ENCODE measurements around the gene DCC. TPM values are rescaled to one million over a fixed set of nuclear protein-coding genes. Genes with fewer than 3 reads are reported as not detected.

DCC gene
- total RNA-seq, 1 donor from 2014 or later = not detected

DNA sequence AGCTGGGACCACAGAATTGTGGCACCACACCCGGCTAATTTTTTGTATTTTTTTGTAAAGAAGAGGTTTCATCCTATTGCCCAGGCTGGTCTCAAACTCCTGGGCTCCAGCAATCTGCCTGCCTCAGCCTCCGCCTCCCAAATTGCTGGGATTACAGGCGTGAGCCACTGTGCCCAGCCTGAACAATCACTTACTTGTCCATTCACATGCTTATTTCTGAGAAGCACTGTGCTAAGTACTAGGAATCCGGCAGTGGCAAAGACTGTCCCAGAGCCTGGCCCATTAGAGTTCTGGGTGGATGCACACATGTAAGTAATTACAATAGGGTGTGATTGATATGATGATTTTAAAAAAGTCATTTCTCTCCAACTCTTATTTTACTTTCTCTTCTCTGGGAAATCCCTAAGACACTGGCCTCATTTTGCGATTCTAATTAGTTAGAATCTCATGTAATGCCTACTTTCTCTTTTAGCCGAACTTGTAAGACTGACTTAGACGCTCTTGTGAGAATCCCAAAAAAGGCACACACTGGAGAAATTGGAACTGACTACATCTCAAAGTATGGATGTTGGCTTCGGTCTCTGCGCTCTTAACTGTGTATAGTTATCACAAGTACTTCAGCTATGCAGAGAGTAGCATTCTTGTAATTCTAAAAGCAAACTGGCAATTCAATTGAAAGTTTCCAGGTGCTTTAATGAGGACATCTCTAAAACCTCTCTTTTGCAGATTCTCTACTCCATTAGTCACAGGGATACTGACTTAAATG is 567.7 kb downstream of the DCC start:
- no peaks in the 10 kb centered on the region for H3K4me1 Mint-ChIP-seq (ENCODE audit: low read depth)
- H3K27ac Mint-ChIP-seq (ENCODE audit: unreplicated experiment) = no peak overlapping the region
- no peak for DNase-seq (ENCODE audit: low spot score)
- TF ChIP-seq, protein P1, sequence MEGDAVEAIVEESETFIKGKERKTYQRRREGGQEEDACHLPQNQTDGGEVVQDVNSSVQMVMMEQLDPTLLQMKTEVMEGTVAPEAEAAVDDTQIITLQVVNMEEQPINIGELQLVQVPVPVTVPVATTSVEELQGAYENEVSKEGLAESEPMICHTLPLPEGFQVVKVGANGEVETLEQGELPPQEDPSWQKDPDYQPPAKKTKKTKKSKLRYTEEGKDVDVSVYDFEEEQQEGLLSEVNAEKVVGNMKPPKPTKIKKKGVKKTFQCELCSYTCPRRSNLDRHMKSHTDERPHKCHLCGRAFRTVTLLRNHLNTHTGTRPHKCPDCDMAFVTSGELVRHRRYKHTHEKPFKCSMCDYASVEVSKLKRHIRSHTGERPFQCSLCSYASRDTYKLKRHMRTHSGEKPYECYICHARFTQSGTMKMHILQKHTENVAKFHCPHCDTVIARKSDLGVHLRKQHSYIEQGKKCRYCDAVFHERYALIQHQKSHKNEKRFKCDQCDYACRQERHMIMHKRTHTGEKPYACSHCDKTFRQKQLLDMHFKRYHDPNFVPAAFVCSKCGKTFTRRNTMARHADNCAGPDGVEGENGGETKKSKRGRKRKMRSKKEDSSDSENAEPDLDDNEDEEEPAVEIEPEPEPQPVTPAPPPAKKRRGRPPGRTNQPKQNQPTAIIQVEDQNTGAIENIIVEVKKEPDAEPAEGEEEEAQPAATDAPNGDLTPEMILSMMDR (IDR thresholded peaks at IDR 0.05) = no peak
- H3K4me3 Mint-ChIP-seq (ENCODE audit: unreplicated experiment) = no peak overlapping the region
- H3K9me3 Mint-ChIP-seq (ENCODE audit: low read depth) = no peaks in the 10 kb centered on the region
- no peaks in the 10 kb centered on the region for H3K36me3 Mint-ChIP-seq (ENCODE audit: low read depth)
- H3K27me3 Mint-ChIP-seq (ENCODE audit: low read depth) = peaks cover 2% of the 10 kb centered on the region

DNA sequence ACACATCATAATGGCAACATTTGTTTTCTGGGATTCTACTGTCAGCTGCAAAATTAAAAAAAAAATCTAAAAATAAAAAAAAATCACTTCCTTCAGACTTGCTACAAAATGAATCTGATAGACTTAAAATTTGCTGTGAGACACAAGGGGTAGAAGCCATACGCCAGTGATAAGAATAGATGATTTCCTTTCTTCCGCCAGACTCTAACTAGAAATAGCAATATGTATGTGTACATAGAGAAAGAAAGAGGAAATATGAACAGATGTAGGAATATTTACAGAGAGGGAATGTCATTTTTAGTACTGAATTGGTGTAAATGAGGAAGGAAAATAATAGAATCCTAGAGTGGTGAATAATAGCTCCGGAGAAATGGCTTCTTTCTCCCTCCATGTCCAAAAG is 574.2 kb downstream of the DCC start:
- DNase-seq (ENCODE audit: low spot score) = no peak
- TF ChIP-seq, protein P1 (IDR thresholded peaks at IDR 0.05) = no peak
- Mint-ChIP-seq H3K27ac (ENCODE audit: unreplicated experiment) (no peak overlapping the region), H3K27me3 (ENCODE audit: low read depth) (peaks cover 7% of the 10 kb centered on the region), H3K9me3 (ENCODE audit: low read depth) (no peaks in the 10 kb centered on the region), H3K36me3 (ENCODE audit: low read depth) (no peaks in the 10 kb centered on the region), H3K4me1 (ENCODE audit: low read depth) (no peaks in the 10 kb centered on the region), H3K4me3 (ENCODE audit: unreplicated experiment) (no peak overlapping the region)

DNA sequence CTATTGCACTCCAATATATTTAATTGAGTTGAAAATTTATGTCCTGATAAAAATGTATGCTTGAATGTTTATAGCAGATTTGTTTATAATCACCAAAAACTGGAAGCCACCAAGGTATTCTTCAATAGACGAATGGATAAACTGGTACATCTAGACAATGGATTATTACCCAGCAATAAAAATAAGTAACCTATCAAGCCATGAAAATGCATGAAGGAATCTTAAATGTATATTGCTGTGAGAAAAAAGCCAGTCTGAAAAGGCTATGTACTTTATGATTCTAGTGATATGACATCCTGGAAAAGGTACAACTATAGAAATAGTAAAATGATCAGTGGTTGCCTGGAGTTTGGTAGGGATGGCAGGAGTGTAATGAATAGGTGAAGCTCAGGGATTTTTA is 580.7 kb downstream of the DCC start:
- H3K9me3 Mint-ChIP-seq (ENCODE audit: low read depth) = no peaks in the 10 kb centered on the region
- no peaks in the 10 kb centered on the region for H3K4me1 Mint-ChIP-seq (ENCODE audit: low read depth)
- DNase-seq (ENCODE audit: low spot score) = no peak

DNA sequence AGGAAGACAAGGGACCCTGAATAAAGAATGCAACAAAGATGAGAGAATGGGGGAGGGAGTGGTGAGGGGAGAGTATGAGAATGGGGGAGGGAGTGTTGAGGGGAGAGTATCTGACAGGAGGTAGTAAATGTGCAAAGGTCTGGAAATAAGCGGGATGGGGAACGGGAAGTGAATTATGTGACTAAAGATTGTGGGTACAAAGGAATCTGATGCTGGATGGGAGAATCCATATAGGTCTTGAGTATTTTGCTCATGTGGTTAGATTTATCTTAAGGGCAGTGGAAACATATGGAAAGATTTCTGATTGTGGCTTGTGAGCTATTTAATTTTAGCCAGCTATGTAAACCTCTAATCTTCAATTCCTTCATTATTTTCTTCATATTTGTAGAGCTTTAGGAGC is 593.4 kb downstream of the DCC start:
- Mint-ChIP-seq H3K36me3 (ENCODE audit: low read depth) (no peaks in the 10 kb centered on the region), H3K4me3 (ENCODE audit: unreplicated experiment) (no peak overlapping the region), H3K27ac (ENCODE audit: unreplicated experiment) (no peak overlapping the region), H3K9me3 (ENCODE audit: low read depth) (no peaks in the 10 kb centered on the region), H3K27me3 (ENCODE audit: low read depth) (no peaks in the 10 kb centered on the region), H3K4me1 (ENCODE audit: low read depth) (no peaks in the 10 kb centered on the region)
- DNase-seq (ENCODE audit: low spot score) = no peak
- TF ChIP-seq, protein P1 (IDR thresholded peaks at IDR 0.05) = no peak

More for the DNA sequence above, 580.7 kb downstream of the DCC start:
- Mint-ChIP-seq H3K27ac (ENCODE audit: unreplicated experiment) (no peak overlapping the region), H3K4me3 (ENCODE audit: unreplicated experiment) (no peak overlapping the region), H3K36me3 (ENCODE audit: low read depth) (no peaks in the 10 kb centered on the region), H3K27me3 (ENCODE audit: low read depth) (no peaks in the 10 kb centered on the region)
- TF ChIP-seq, protein P1 (IDR thresholded peaks at IDR 0.05) = no peak

DNA sequence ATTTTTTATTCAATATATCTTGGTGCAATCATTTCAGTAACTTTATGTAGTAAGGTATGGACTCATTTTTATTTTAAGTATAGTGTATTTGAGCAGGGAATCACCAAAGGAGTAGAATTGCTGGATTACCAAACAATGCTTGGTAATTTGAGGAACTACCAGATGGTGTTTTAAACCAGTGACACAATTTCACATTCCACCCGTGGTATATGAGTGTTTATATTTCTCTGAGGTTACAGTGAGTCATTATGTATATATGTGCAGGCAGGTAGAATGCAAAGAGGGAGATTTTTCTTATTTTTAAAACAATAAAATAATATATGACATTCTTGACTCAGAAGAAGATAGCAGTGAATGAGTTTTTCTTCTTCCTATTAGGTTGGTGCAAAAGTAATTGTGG is 596.9 kb downstream of the DCC start:
- TF ChIP-seq, protein P1 (IDR thresholded peaks at IDR 0.05) = no peak
- H3K9me3 Mint-ChIP-seq (ENCODE audit: low read depth) = no peaks in the 10 kb centered on the region
- H3K27me3 Mint-ChIP-seq (ENCODE audit: low read depth) = no peaks in the 10 kb centered on the region
- H3K4me3 Mint-ChIP-seq (ENCODE audit: unreplicated experiment) = no peak overlapping the region
- no peaks in the 10 kb centered on the region for H3K4me1 Mint-ChIP-seq (ENCODE audit: low read depth)
- H3K36me3 Mint-ChIP-seq (ENCODE audit: low read depth) = no peaks in the 10 kb centered on the region
- no peak overlapping the region for H3K27ac Mint-ChIP-seq (ENCODE audit: unreplicated experiment)
- DNase-seq (ENCODE audit: low spot score) = no peak

Data from chondrocyte (in vitro differentiated cells).